B cell (primary cell): ENCODE data around the gene C16orf82.

Source experiments
- CTCF ChIP-seq: fragments of 200-600 bp; IDR thresholded peaks from one replicate; pipeline ENCODE4 v1.8.0; 2022; ENCODE audit warnings: antibody characterized with exemption, mild to moderate bottlenecking
- EZH2 ChIP-seq: IDR thresholded peaks from 2 replicates; pipeline ENCODE4 v1.6.1; 2012; ENCODE audit warnings: borderline replicate concordance, low read depth, mild to moderate bottlenecking, moderate library complexity, low read length; ENCODE audit not compliant: insufficient read depth, poor library complexity, severe bottlenecking

DNA sequence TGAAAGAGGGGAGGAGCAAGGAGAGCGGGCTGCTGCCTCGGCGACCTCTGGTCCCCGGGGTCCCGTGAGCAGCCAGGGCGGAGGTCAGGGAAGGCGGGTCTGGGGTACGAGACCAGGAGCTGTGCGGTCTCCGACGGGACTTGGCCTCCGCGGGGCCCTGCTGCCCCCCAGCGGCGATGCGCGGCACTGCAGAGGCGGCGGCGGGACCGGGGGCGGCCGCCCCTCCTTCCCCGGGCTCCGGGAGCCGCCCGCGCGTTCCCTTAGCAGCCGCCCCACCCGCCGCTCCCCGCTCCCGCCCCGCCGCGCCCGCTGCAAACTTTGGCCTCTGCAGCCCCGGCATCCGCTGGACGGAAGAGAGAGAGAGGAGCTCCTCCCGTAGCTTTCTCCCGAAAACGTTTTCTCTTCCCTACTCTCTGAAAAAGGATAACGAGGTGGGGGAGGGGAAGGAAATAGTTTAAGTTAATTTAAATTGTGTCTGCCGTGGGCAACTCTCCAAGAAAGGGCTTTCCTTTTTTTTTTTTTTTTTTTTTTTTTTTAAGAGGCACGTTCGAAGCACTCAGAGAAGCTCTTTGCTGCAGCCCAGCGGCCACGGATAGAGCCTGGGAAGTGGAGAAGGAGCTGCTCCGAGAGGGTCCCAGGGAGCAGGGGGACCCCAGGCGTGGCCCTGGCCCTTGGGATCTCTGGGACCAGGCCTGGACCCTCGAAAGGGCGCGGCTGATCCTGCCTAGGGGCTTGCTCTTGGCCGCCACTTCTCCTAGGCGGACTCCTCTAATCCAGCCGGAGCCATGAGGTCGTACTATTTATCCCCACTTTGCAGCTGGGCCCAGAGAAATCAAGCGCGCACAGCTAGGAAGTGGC is 43.2 kb downstream of the C16orf82 start:
- peak; percentile 99 for TF ChIP-seq CTCF
- TF ChIP-seq EZH2 = no peak
